GM19239 (cell line): ENCODE measurements around the gene RREB1.

Source experiments
- DNase-seq: peaks from one replicate; pipeline ENCODE4 v3.0.0; 2011; ENCODE audit warnings: low spot score; ENCODE audit not compliant: insufficient read length
- FAIRE-seq: peaks from 2 replicates; lab custom pipeline; 2011; peaks lifted over from hg19 to GRCh38; lab: Jason Lieb, UNC

Gene RREB1

DNA sequence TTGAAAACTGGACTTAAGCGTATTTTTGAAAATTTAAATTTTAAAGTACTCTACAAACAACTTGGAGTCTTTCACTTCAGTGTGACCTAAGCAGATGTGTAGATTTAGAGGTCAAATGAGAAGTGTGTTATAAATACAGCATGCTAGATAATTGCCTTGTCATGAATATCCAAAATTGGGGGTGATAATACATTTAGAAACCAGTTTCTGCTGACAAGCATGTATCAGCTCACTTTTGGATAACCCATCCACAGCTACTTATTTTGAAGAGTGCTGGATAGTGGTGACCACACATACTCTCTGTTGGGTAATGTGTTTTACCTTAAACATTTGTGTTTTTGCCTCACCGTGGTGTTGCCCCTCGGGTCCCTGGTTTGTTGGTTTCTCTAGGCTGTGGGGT, 14.9 kb downstream of the RREB1 start:
- FAIRE-seq, result no peak
- DNase-seq, result no peak

GRCh38 chr6:7124114-7124513, 16.4 kb downstream of the RREB1 start:
- FAIRE-seq (no peak), DNase-seq (no peak)

- DNase-seq (no peak), FAIRE-seq (no peak)
Observed at GRCh38 chr6:7124636-7125035, 16.9 kb downstream of the RREB1 start.

- FAIRE-seq (no peak), DNase-seq (no peak)
Observed at GRCh38 chr6:7125290-7125689, 17.5 kb downstream of the RREB1 start.

DNA sequence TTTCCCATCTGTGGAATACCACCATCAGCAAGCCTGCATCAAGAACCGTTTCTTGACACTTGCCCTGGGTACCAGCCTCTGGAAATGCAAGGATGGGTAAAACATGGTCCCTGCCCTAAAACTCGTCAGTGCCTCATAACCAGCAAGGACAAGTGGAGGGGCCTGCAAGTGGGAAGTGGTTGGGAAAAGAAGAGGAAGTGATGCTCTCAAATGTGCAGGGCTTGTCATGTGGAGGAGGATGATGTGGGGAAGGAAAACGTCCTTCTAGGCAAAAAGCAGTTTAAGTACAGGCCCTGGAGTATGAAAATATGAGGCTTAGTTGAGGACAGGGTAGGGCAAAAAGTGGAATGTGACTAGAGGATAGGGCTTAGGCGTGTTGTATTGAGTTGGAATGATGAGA, 19.0 kb downstream of the RREB1 start:
- DNase-seq, result no peak
- no peak for FAIRE-seq

GRCh38 chr6:7127680-7128079, 19.9 kb downstream of the RREB1 start:
- no peak for DNase-seq
- no peak for FAIRE-seq

DNA sequence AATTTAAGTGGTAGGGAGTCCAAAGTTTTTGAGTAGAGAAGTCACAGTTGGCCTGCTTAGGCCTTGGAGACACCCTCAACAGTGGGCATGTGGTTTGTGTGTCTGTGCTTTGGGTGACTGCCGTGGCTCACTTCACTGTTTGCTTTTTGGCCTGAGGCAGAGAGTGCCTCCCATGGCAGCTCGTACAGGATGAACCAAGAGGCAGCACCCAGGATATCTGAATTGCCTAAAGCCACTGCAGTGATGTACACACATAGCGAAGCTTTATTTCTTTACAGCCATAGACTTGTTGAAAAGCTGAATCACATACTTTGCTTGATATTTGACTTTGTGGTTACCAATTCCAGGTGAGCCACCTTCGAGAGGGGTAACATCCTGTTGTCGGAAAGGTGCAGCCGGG, 21.6 kb downstream of the RREB1 start:
- DNase-seq (no peak), FAIRE-seq (no peak)

GRCh38 chr6:7129784-7130569, 22.2 kb downstream of the RREB1 start:
- no peak for FAIRE-seq
- no peak for DNase-seq

GRCh38 chr6:7131390-7131789, 23.6 kb downstream of the RREB1 start:
- FAIRE-seq, result no peak
- no peak for DNase-seq

DNA sequence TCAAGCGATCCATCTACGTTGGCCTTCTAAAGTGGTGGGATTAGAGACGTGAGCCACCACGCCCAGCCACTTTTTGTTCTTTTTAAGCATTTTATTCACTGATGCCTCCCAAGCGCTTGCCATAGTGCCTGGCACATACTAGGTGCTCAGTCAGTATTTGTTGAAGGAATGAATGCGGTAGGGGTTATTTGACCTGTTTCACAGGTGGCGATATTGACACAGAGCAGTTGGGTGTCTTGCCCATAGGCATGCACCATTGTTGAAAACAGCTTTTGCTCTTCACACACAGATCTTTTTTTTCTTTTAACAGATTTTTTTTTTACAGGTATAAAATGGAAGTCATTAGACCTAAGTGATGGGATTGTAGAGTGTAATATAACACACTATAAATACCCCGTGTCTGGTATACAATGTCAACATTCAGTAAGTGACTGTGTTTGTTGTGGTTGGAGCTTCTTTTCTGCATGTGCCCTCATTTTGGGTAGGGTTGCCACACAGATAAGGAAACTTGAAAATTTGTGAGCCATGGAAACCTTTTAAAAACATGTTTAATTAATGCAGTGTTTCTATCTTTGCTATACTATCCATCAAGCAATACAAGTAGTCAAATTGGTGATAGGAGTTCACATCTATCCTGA, 24.8 kb downstream of the RREB1 start:
- FAIRE-seq (no peak), DNase-seq (no peak)

DNA sequence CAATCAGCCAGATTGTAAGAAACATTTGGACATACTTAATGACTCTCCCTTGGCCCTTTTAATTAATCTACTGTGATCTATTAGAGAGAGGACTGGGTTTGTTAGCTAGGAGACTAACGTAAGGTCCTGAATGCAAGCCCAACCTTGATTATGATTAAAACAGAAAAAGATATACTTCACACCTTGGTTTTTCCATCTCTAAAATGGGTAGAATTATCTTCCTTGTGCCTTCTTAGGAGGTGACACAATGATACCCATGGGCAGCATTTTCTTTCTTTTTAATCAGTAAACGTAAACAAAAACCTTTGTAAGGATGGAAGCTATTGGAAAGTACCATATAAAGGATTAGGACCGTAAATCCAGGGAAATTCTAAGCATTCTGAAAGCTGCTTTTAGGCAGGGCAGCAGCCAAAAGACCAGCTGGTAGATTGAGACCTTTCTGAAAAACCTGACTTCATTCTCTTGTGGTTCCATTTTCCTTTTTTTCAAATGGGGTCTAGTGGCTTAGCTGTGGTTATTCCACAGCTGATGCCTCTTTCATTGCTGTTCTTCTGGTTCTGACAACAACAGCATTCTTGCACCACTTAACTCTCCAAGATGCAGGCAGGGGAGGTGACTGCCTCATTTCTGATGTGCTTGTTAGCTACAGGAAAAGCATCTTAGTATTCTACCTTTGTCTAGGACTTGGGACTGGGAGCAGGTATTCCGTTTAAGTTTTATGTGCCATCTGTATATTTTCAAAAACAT, 27.4 kb downstream of the RREB1 start:
- no peak for DNase-seq
- FAIRE-seq, result peak; percentile 76

DNA sequence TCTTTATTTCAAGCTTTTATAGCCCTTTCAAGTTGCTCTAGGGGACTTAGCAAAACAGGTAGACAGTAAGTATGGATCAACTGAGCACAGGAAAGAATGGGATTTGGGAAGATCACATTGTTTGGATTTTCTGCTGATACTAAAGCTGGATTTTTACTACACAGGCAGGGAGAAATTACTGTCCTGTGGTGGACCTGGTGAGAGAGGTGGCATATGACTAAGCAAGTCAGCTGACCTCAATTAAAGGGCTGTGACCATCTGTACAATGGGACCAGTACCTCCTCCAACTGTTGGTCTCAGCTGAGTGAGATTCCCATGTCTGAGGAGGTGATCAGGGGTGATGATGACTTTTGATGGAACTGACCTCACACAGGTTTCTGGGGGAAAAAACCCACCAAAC, 28.0 kb downstream of the RREB1 start:
- DNase-seq (no peak), FAIRE-seq (peak; percentile 77)

- FAIRE-seq (peak; percentile 95), DNase-seq (no peak)
Observed at GRCh38 chr6:7136859-7137334, 29.1 kb downstream of the RREB1 start.

DNA sequence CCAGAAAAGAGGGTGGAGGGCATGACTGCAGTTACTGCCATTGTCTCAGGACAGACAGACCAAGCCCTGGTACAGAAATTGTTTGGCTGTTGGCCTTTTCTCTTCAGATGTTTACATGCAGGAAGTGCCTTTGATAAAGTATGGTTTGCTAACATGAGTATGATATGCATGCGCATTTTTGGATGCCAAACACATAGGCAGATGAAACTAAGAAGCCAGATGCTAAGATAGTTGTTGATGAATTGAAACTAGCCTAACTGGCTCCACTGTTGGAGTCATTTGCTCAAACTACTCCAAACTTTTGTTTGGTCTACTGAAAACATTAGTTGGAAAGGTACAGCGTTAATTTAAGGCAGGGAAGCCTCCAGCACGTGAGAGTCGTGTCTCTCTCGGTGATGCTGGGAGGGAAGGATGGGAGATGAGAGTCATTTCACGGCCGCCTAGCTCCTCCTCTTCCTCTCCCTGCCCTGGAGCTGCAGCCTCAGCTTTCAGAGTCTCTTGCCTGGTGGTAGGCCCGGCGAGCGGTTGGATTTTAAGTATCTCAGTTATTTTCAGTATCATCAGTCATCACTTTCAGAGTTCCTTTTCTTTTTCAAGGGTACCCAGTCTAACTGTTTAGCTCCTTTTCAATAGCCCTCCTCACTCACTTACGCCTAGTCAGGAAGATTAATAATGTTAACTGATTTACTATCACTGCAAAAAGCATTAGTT, 29.7 kb downstream of the RREB1 start:
- FAIRE-seq (no peak), DNase-seq (no peak)

DNA sequence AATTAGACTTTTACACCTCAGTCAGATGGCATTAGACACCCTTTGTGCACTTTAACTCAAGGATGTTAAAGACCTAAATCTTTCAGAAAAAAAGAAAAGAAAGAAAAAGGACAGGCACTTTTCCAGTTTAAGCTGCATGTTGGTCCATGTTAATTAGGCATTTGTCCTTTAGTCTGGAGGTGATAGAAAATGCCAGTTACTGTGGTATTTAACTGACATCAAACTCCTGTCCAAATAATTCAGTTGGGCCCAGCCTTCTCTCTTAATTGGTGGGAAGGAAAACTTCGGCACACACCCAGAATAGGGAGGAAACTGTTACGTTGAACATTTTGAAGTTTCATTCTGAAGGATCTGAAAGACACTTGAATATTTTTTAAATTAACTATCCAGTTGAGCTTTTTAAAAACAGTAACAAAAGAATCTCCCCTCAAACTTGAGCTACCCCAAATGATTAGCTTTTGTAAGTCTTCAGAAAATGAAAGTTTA, 30.3 kb downstream of the RREB1 start:
- DNase-seq (no peak), FAIRE-seq (peak; percentile 74)

GRCh38 chr6:7138921-7139358, 31.2 kb downstream of the RREB1 start:
- DNase-seq (no peak), FAIRE-seq (peak; percentile 42)

DNA sequence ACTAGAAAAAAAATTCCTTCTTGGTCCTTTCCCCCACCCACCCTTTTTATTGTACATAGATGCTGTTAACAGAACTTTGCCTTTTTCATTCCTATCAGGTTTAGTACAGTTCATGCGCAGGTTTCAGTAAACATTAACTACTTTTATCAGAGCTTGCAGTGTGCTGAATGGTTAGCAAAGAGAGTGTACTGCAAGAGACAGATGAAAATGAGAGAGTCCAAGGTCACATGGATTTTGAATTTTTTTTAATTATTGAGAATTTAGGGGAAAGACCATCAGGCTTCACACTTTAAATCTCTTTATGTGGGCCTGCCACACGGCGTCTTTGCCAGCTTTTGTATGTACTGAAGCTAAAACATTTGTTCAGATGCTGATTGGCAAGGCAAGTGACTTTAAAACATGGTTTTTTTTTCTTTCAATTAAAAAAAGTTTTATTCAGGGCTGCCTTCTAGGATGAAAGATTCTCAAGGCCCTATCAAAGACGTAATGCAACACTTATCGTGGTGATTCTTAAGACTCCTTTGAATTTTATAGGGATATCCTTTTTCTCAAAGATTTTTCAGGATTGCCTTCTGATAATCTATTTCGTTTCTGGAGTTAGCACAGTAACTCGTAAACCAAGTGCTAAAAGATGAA, 32.2 kb downstream of the RREB1 start:
- FAIRE-seq, result no peak

GRCh38 chr6:7140631-7141378, 33.0 kb downstream of the RREB1 start:
- DNase-seq, result no peak
- FAIRE-seq, result peak; percentile 35

More for the DNA sequence above, 32.2 kb downstream of the RREB1 start:
- DNase-seq, result no peak

DNA sequence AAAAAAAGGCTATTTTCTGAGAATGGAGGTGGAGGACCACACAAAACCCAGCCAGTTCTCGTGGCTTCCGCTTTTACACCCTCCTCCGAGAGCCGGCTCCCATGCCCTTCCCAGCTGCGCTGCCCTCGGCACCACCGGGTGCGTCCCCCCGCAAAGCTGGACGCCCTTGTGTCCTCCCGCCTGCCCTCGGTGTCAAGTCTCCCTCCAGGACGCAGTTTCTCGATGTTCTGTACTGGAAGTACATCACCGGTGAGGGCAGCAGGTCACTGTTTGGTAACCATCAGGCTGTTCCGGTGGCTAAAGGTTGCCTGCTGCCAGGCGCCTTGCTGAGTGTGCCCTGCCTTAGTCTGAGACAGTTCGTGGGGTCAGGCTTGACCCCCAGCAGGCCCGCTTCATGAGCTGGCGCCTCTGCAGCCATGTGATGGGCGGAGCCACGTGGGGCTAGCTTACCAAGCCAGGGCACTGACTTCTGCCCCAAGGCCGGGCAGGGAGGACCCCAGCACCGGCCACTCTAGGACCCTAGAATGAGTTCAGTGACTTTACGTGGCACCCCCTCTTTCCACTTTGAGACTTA, 34.6 kb downstream of the RREB1 start:
- FAIRE-seq, result no peak

More for the DNA sequence above, 34.6 kb downstream of the RREB1 start:
- DNase-seq, result no peak
